Measurements from ENCODE around the gene SH2B3.
"Not testable (repeated sequence)": the region's sequence is repeated elsewhere in the genome, so short reads cannot be mapped to it uniquely, and the experiment has no call there.

SH2B3 gene

GRCh38 chr12:111469401-111469800 lies 63.7 kb downstream of the SH2B3 start:
- Histone ChIP-seq H3K4me3 (ENCODE audit: low read depth, low read length) (no peak overlapping the region), H3K36me3 (replicated peaks) (peaks cover 38% of the 10 kb centered on the region), H3K27ac (no peak overlapping the region), H3K27me3 (replicated peaks) (no peaks in the 10 kb centered on the region)
- no peak for DNase-seq
- in situ Hi-C loops (cut with HindIII; ENCODE audit: low pct_ligation_motif_present, low sequenced_read_pairs), result no loop called here
- TF ChIP-seq, protein P1, sequence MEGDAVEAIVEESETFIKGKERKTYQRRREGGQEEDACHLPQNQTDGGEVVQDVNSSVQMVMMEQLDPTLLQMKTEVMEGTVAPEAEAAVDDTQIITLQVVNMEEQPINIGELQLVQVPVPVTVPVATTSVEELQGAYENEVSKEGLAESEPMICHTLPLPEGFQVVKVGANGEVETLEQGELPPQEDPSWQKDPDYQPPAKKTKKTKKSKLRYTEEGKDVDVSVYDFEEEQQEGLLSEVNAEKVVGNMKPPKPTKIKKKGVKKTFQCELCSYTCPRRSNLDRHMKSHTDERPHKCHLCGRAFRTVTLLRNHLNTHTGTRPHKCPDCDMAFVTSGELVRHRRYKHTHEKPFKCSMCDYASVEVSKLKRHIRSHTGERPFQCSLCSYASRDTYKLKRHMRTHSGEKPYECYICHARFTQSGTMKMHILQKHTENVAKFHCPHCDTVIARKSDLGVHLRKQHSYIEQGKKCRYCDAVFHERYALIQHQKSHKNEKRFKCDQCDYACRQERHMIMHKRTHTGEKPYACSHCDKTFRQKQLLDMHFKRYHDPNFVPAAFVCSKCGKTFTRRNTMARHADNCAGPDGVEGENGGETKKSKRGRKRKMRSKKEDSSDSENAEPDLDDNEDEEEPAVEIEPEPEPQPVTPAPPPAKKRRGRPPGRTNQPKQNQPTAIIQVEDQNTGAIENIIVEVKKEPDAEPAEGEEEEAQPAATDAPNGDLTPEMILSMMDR (IDR thresholded peaks at IDR 0.05; ENCODE audit: low read depth, low read length, missing control alignments), result no peak

GRCh38 chr12:111471236-111471635 lies 65.5 kb downstream of the SH2B3 start:
- in situ Hi-C loops (cut with HindIII; ENCODE audit: low pct_ligation_motif_present, low sequenced_read_pairs), result no loop called here

DNA sequence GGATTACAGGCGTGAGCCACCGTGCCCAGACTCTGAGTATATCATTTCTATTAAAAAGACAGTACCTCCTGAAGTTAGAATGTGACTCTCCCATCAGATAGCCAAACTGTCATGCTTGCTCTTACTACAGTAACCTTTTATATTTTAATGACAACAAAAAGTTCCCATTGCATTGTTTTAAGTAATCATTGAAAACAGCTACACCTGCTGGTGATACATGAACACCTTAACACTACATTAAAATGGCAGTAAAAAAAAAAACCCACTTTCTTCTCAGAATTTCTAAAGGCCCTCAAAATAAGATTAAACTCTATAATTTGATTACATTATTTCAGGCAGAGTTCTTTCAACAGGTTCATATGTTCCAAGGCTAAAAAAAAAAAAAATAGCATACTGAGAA lies 76.7 kb downstream of the SH2B3 start:
- DNase-seq, result no peak

More at GRCh38 chr12:111471236-111471635, 65.5 kb downstream of the SH2B3 start:
- Histone ChIP-seq H3K4me3 (ENCODE audit: low read depth, low read length) (no peak overlapping the region), H3K36me3 (replicated peaks) (peaks cover 46% of the 10 kb centered on the region), H3K27ac (no peak overlapping the region), H3K27me3 (replicated peaks) (no peaks in the 10 kb centered on the region)
- DNase-seq, result no peak
- TF ChIP-seq, protein P1 (IDR thresholded peaks at IDR 0.05; ENCODE audit: low read depth, low read length, missing control alignments), result no peak

DNA sequence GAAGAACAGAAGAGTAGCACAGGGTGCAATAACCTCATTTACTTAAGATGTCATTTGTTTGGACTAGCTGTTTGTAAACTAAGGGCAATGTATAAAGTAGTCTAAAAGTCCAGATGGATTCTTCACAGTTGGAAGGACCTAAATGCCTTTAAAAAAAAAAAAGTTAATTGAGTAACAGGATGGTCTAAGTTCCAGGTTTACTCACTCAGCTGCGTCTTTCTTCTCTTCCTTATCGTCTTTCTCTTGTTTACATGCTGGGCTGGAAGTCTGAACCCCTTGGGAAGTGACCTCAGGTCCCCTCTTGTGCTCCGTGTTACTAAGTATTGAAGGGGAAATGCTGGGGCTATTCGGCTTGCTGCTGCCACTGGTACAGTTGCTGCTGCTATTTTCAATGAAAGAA lies 82.5 kb downstream of the SH2B3 start:
- DNase-seq, result peak; percentile 48
- Histone ChIP-seq H3K4me3 (ENCODE audit: low read depth, low read length) (no peak overlapping the region), H3K27me3 (replicated peaks) (no peaks in the 10 kb centered on the region), H3K27ac (no peak overlapping the region), H3K36me3 (replicated peaks) (peaks cover 52% of the 10 kb centered on the region)
- TF ChIP-seq, protein P1 (IDR thresholded peaks at IDR 0.05; ENCODE audit: low read depth, low read length, missing control alignments), result no peak
- in situ Hi-C loops (cut with HindIII; ENCODE audit: low pct_ligation_motif_present, low sequenced_read_pairs), result no loop called here

More for the DNA sequence above, 76.7 kb downstream of the SH2B3 start:
- Histone ChIP-seq H3K36me3 (replicated peaks) (peaks cover 60% of the 10 kb centered on the region), H3K4me3 (ENCODE audit: low read depth, low read length) (no peak overlapping the region), H3K27ac (no peak overlapping the region), H3K27me3 (replicated peaks) (no peaks in the 10 kb centered on the region)
- TF ChIP-seq, protein P1 (IDR thresholded peaks at IDR 0.05; ENCODE audit: low read depth, low read length, missing control alignments), result peak; percentile 12
- in situ Hi-C loops (cut with HindIII; ENCODE audit: low pct_ligation_motif_present, low sequenced_read_pairs), result no loop called here

DNA sequence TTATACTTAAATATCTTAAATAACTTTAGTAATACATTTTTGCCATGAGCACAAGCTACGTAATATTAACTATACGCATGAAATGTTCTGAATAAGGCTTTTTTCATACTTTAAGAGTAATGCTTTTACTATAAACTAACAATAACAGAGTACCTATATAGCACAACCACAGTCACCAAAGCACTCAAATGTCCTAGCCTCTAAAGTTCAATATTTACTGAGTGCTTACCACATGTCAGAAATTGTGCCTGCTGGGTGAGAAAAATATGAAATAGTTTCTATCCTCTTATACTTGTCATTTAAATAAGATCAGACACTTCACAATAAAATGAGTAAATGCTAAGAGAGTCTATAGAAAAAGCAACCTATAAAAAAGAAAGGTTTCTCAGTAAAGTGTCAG lies 83.1 kb downstream of the SH2B3 start:
- Histone ChIP-seq H3K4me3 (ENCODE audit: low read depth, low read length) (no peak overlapping the region), H3K27me3 (replicated peaks) (no peaks in the 10 kb centered on the region), H3K27ac (no peak overlapping the region), H3K36me3 (replicated peaks) (peaks cover 50% of the 10 kb centered on the region)
- TF ChIP-seq, protein P1 (IDR thresholded peaks at IDR 0.05; ENCODE audit: low read depth, low read length, missing control alignments), result no peak
- no peak for DNase-seq
- in situ Hi-C loops (cut with HindIII; ENCODE audit: low pct_ligation_motif_present, low sequenced_read_pairs), result no loop called here

GRCh38 chr12:111492979-111493378 lies 87.3 kb downstream of the SH2B3 start:
- H3K4me3 ChIP-seq (ENCODE audit: low read depth, low read length); in situ Hi-C loops (cut with HindIII; ENCODE audit: low pct_ligation_motif_present, low sequenced_read_pairs); H3K27ac ChIP-seq; H3K27me3 ChIP-seq (replicated peaks): not testable (repeated sequence)
- H3K36me3 ChIP-seq (replicated peaks), result peaks cover 46% of the 10 kb centered on the region
- peak; percentile 14 for DNase-seq

Measured in brain microvascular endothelial cell (primary cell).